ENCODE measurements around the gene KRT74.

DNA sequence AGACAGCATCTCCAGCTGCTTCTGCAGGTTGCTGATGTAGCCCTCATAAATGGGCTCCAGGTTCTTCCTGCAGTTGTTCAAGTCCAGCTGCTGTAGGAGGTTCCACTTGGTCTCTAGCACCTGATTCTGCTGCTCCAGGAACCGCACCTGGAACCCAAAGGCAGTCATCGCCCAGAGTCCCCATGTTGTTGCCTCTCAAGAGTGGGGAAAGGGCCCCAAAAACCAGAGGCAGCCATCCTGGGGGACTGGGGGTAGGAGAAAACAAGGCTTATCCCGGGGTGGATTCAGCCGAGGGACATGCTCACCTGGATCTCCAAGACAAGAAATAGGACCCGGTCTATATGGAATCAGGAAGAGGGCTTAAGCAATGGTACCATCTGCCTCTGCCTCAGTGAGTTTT is 25.3 kb upstream of the KRT74 start:
- TF ChIP-seq, protein P1, sequence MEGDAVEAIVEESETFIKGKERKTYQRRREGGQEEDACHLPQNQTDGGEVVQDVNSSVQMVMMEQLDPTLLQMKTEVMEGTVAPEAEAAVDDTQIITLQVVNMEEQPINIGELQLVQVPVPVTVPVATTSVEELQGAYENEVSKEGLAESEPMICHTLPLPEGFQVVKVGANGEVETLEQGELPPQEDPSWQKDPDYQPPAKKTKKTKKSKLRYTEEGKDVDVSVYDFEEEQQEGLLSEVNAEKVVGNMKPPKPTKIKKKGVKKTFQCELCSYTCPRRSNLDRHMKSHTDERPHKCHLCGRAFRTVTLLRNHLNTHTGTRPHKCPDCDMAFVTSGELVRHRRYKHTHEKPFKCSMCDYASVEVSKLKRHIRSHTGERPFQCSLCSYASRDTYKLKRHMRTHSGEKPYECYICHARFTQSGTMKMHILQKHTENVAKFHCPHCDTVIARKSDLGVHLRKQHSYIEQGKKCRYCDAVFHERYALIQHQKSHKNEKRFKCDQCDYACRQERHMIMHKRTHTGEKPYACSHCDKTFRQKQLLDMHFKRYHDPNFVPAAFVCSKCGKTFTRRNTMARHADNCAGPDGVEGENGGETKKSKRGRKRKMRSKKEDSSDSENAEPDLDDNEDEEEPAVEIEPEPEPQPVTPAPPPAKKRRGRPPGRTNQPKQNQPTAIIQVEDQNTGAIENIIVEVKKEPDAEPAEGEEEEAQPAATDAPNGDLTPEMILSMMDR (IDR thresholded peaks at IDR 0.05) = no peak
- no peak for TF ChIP-seq POLR2A (IDR thresholded peaks at IDR 0.05)
